Bronchial epithelial cell (primary cell): ENCODE data around the gene C9orf50. TPM values are rescaled to one million over a fixed set of nuclear protein-coding genes. Genes with fewer than 3 reads are reported as not detected.

Source experiments
- DNase-seq: peaks from one replicate; pipeline ENCODE4 v3.0.0-alpha.2; 2010; ENCODE audit warnings: low read depth
- FAIRE-seq: peaks from 2 replicates; lab custom pipeline; 2011; peaks lifted over from hg19 to GRCh38; lab: Jason Lieb, UNC
- H3K27me3 ChIP-seq: 2 replicates; pipeline ENCODE4 v1.5.1; 2011; ENCODE audit warnings: low read length; ENCODE audit not compliant: control insufficient read depth, insufficient read depth
- H3K36me3 ChIP-seq: 2 replicates; pipeline ENCODE4 v1.5.1; 2011; ENCODE audit warnings: low read length; ENCODE audit not compliant: control insufficient read depth, insufficient read depth
- H3K4me3 ChIP-seq: 2 replicates; pipeline ENCODE4 v1.5.1; 2011; ENCODE audit warnings: mild to moderate bottlenecking, low read depth, low read length, control low read depth
- total RNA-seq: library from RNA; depleted of rRNA; stranded (reverse); fragments of >200 nt; gene quantifications from 2 replicates; pipeline ENCODE4 v1.2.1, GENCODE V29; 2014
- TF ChIP-seq, protein P1 (sequence below): IDR thresholded peaks from 2 replicates; pipeline ENCODE4 v1.5.1; 2011; ENCODE audit warnings: mild to moderate bottlenecking, moderate library complexity, low read length, control low read depth, inconsistent platforms; ENCODE audit not compliant: insufficient read depth, severe bottlenecking

Gene C9orf50
- total RNA-seq, 1 donor from 2014 or later, result not detected

DNA sequence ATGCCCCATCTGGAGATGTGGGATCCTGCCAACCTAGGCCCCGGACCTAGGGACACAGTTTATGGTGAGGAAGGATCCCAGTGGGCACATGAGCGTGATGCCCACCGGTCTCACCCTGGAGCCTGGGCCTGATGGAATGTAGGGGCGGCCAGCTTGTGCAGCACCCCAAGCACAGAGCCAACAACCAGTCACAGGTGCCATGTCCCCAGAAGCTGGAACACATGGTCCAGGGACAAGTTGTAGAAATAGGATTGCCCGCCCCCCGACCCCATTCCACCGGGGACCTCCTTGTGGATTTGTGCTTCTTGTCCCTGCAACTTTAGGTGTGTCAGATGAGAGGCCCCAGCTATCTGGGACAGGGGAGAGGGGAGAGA is 48.9 kb downstream of the C9orf50 start:
- Histone ChIP-seq H3K36me3 (no peaks in the 10 kb centered on the region), H3K27me3 (no peaks in the 10 kb centered on the region), H3K4me3 (no peak overlapping the region)
- TF ChIP-seq, protein P1, sequence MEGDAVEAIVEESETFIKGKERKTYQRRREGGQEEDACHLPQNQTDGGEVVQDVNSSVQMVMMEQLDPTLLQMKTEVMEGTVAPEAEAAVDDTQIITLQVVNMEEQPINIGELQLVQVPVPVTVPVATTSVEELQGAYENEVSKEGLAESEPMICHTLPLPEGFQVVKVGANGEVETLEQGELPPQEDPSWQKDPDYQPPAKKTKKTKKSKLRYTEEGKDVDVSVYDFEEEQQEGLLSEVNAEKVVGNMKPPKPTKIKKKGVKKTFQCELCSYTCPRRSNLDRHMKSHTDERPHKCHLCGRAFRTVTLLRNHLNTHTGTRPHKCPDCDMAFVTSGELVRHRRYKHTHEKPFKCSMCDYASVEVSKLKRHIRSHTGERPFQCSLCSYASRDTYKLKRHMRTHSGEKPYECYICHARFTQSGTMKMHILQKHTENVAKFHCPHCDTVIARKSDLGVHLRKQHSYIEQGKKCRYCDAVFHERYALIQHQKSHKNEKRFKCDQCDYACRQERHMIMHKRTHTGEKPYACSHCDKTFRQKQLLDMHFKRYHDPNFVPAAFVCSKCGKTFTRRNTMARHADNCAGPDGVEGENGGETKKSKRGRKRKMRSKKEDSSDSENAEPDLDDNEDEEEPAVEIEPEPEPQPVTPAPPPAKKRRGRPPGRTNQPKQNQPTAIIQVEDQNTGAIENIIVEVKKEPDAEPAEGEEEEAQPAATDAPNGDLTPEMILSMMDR, result no peak
- FAIRE-seq (no peak), DNase-seq (no peak)

DNA sequence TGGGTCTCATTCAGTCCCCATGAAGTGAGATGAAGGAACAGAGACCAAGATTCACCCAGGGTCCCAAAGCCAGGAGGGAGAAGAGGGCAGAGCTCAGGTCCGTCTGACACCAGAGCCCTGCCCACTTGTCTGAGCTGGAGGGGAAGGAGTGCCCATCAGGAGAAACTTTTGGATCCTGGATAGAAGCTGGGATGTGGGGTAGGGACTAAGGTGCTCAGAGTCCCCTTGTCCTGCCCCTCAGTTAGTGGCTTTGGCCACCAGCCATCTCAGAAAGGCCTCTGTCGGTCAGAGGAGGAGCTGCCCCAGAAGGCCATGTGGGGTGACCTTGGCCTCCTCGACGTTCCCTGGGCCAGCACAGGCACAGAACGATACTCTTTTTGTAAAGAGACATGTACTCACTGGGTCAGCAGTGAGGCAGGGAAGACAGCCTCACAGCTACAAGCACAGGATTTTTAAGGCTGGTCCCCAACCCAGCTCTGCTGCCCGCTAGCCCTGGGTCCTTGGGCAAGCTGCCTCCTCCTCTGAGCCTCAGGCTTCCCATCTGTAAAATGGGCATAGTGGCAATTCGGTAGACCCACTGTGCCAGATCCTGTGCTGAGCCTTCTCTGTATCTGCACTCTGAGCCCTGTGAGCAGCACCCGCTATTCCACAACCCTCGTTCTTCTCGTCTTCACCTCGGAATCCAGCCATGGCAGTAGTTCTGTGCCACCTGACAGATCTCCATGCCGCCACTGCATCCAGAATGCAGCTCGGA is 49.4 kb downstream of the C9orf50 start:
- DNase-seq, result no peak
- FAIRE-seq, result no peak
- Histone ChIP-seq H3K4me3 (no peak overlapping the region), H3K36me3 (no peaks in the 10 kb centered on the region), H3K27me3 (no peaks in the 10 kb centered on the region)
- TF ChIP-seq, protein P1, result no peak

DNA sequence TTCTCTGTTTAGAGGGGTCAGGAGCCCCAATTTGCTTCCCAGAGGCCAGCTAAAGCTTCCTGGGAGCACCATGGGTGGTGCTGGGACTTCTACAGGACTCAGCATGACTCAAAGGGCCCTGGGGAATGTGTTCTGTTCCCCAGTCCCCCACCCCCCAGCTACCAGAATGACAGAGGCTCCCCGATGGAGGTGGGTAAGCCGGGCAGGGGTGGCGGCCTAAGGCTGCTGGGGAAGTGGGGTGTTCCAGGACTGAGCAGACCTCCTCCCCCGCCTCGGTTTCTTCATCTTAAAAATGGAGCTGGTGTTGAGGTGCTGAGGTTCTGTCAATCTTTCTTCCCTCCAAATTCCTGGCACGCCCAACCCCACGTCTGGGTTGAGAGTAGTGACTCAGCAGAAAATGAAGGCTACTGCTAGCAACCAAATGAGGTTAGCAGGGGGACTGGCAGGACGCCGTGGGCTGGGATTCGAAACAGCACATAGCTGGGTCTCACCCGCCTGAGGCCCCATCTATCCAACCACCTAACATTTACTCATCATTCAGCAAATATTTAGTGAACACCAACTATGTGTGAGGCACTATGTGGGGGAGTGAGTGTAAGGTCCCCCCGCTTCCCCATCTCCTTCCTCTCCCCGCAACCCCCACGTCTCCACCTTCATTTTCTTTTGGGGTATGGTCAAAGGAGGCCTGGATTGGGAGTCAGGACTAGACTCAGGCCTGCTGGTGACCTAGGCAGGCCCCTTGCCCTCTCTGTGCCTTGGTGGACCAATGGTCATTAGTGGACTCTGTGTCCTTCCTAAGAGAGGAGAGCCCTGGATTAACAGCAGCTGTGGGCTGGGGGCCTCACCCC is 50.2 kb downstream of the C9orf50 start:
- no peak overlapping the region for H3K4me3 ChIP-seq
- no peaks in the 10 kb centered on the region for H3K36me3 ChIP-seq
- DNase-seq (peak; percentile 83), FAIRE-seq (no peak)
- H3K27me3 ChIP-seq, result no peaks in the 10 kb centered on the region
- TF ChIP-seq, protein P1, result no peak

DNA sequence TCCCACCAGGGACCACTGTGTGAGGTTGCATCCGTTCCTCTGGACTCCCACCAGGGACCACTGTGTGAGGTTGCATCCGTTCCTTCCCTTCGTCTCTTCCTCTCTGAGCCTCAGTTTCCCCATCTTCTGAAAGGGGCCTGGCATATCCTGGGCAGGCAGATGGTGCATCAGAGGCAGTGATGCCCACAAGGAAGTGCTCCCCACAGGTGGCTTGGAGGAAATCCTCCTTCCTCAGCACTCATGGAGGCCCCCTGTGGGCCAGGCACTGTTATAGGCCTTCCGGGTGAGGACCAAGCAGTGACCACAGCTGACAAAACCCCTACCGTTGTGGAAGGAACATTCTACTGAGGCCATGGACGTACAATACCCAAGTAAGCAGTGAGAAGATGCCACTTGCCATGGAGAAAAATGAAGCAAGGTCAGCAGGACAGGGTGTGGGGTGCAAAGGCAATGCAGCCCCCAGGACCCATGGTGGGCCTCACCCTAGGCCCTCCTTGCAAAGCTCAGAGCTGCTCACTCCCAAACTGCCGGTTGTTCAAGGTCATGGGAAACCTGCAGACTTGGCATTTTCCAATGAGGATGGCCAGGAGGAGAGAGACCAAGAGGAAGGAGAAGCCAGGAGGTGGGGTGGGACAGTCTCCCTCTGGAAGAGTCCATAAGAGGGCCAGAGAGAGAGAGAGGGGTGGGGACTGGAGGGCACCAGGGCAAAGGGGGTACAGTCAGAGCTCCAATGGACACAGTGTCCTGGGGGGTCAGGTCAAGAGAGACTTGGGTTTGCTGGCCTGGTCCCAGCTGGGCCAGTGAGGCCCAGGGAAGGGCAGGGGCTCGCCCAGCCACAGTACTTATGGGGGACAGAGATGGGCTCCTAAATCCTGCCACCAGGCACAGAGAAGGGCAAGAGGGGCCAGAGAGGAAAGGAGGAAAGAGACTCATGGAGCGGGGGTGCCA is 51.1 kb downstream of the C9orf50 start:
- no peak overlapping the region for H3K4me3 ChIP-seq
- no peaks in the 10 kb centered on the region for H3K36me3 ChIP-seq
- no peaks in the 10 kb centered on the region for H3K27me3 ChIP-seq
- TF ChIP-seq, protein P1, result peak; percentile 37
- no peak for DNase-seq
- peak; percentile 18 for FAIRE-seq

DNA sequence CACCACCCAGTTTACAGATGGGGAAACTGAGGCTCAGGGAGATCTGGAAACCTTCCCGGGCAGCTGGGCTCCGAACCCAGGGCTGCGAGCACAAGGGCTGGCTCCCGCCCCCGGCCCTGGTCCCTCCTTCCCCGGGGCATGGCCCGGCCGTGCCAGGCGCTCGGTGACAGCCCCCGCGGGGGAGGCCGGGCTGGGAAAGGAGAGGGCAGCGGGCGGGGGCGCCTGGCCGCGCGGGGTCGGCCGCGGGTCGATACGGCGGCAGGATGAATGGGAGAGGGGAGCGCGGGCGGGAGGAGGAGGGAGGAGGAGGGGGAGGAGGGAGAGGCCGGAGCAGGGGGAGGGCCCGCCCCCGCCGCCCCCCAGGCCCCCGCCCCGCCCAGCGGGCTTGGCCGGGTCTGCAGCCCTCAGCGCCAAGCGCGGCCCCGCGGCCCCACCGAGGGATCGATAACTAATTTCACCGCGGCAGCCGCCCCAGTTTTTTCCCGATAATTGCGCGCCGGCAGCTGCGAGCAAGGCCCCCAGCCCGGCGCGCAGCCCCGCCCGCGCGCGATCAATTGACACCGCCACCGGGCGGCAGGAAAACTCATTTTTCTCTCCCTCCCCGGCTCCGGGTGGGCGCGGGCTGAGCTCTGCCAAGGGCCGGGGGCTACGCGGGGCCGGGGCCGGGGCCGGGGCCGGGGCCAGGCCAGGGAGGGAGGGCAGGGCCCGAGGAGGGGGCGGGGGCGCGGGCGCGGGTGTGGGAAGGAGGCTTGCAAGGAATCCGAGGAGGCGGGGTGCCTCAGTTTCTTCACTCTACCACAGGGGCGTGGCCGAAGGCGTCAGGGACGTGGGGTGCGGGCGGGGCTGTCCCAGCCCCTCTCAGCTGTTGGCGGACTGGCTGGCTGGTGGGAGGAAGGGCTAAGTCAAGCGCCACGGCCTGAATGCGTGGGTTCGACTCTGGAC is 52.1 kb downstream of the C9orf50 start:
- no peak for DNase-seq
- no peak for FAIRE-seq
- Histone ChIP-seq H3K36me3 (no peaks in the 10 kb centered on the region), H3K27me3 (no peaks in the 10 kb centered on the region), H3K4me3 (peak overlapping the region; percentile 38)
- TF ChIP-seq, protein P1, result no peak
